Motor neuron (in vitro differentiated cells): ENCODE data around the gene EML1. TPM values are rescaled to one million over a fixed set of nuclear protein-coding genes. Genes with fewer than 3 reads are reported as not detected.

Source experiments
- ATAC-seq, 8 experiments: fragments of 200-7000 bp; cut with Tn5 transposase; replicated peaks in 6 of 8; 2 replicates each; pipeline ENCODE4 v1.8.0; 2021; ENCODE audit warnings: mild to moderate bottlenecking in 8 of 8, moderate library complexity in 8 of 8
- H3K27ac ChIP-seq, 2 donors: fragments of 250-450 bp; sonication (Bioruptor Pico); 2 replicates each; pipeline ENCODE4 v1.9.0; 2021; ENCODE audit warnings: antibody characterized with exemption in 2 of 2, mild to moderate bottlenecking in 2 of 2, moderate library complexity in 1 of 2
- H3K4me1 ChIP-seq, 2 donors: fragments of 250-450 bp; sonication (Bioruptor Pico); replicated peaks in 1 of 2; 2 replicates each; pipeline ENCODE4 v1.6.1; 2021; ENCODE audit warnings: antibody characterized with exemption in 2 of 2, mild to moderate bottlenecking in 2 of 2, moderate library complexity in 1 of 2
- H3K4me3 ChIP-seq, 5 donors: fragments of 250-450 bp; sonication (Bioruptor Pico); 2 replicates each; pipeline ENCODE4 v1.9.0; 2021; ENCODE audit warnings: antibody characterized with exemption in 5 of 5, mild to moderate bottlenecking in 5 of 5, moderate library complexity in 4 of 5
- WGBS, 10 experiments: fragments of 450-650 bp; shearing (Covaris generic); methylation state at CpG; one replicate each; pipeline ENCODE4 v1.0.0; 2022; 5-methylcytosine and 5-hydroxymethylcytosine counted together
- in situ Hi-C, 9 experiments: fragments of 400-800 bp; cut with MboI; loops; one replicate each; pipeline ENCODE4 v1.15.0; 2021; ENCODE audit warnings: low sequenced_read_pairs in 9 of 9, low pct_unique_long_range_greater_than_20kb in 2 of 9; ENCODE audit not compliant: unreplicated experiment in 9 of 9
- total RNA-seq, 8 experiments: library from RNA; unstranded; fragments of 300-600 nt; gene quantifications; 2 replicates each; pipeline versions ENCODE4 v1.2.3 to v1.2.4, GENCODE V29; 2022

EML1 gene
- total RNA-seq, 8 experiments from 2014 or later: 15.1 to 86.6 (median 25.5) TPM

DNA sequence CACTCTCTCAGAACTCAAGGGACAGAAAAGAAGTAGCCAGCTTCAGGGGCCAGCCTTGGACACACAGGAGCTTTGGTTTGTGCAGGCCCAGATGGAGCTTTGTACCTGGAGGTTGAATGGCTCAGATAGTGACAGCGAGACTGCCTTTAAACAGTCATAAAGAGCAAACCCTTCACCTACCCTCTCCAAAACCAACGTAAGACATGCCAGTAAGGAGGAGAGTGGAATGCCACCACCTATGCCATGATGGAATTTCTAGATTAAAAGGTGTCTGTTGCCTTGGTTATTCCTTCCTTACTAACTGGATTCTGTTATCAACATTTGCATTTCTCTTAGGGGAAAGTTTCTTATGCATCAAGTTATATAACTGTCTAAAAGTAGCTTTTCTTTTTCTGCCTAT lies 98.1 kb downstream of the EML1 start:
- Histone ChIP-seq H3K27ac (no peak overlapping the region), H3K4me1 (peaks cover 0 to 9% of the 10 kb centered on the region in 2 donors), H3K4me3 (no peak overlapping the region)
- ATAC-seq: no peak
- in situ Hi-C loops: loop anchor here in 8 of 9 experiments (25.0 kb wide), 3 partner anchors 154 to 379 kb away; partner anchors contain the start of gene CYP46A1 (in 4 of the 8)
- 20 to 100% (median 100%) methylated on average over 1 to 2 of the region's 2 CpGs; no CpG with 5 or more reads in 4 of the 10 experiments for WGBS, 10 experiments

DNA sequence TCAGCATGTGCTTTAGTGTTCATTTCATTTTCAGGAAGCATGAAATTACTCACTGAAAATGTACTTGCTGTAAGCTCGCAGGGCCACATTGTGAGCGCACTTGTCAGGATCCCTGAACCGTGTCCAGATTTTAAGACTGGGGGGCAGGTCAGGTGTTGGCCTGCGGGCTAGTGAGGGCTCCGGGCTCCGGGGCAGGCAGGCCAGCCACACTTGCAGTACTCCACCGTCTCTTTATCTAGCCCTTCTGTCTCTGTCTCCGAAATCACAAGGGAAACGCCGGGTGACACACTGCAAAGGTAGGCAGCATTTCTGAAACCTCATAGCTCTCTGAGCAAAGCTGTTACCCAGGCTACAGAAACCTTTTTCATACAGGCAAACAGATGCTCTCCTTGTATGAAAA lies 98.7 kb downstream of the EML1 start:
- in situ Hi-C loops: loop anchor here in 8 of 9 experiments (25.0 kb wide), 3 partner anchors 155 to 380 kb away; partner anchors contain the start of gene CYP46A1 (in 4 of the 8)
- Histone ChIP-seq H3K4me3 (no peak overlapping the region), H3K4me1 (peaks cover 0 to 9% of the 10 kb centered on the region in 2 donors), H3K27ac (no peak overlapping the region)
- 48 to 100% (median 74%) methylated on average over 1 to 10 of the region's 10 CpGs; no CpG with 5 or more reads in 2 of the 10 experiments for WGBS, 10 experiments
- ATAC-seq: peak in 1 of 8 experiments; percentile 42

DNA sequence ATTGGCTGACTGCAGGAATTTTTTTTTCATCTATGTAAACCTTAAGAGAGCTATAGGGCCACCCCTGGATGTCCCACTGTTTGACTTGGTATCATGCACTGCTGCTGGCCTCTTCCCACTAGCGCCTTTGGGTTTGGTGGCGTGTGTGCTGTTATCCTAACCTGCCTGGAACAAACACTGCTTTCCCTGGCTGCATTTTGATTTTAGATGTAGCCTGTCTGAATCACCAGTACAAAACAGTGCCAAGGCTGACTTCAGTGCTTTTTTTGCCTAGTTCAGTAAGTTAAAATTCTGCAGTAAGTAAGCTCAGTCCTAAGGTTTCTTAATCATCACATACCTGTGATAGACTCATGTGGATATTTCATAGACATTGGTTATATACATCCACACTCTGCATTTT lies 99.2 kb downstream of the EML1 start:
- Histone ChIP-seq H3K27ac (no peak overlapping the region), H3K4me1 (peaks cover 0 to 9% of the 10 kb centered on the region in 2 donors), H3K4me3 (no peak overlapping the region)
- 68 to 100% (median 82%) methylated on average over 1 to 2 of the region's 2 CpGs; no CpG with 5 or more reads in 6 of the 10 experiments for WGBS, 10 experiments
- ATAC-seq: no peak
- in situ Hi-C loops: loop anchor here in 8 of 9 experiments (25.0 kb wide), 3 partner anchors 155 to 380 kb away; partner anchors contain the start of gene CYP46A1 (in 4 of the 8)

DNA sequence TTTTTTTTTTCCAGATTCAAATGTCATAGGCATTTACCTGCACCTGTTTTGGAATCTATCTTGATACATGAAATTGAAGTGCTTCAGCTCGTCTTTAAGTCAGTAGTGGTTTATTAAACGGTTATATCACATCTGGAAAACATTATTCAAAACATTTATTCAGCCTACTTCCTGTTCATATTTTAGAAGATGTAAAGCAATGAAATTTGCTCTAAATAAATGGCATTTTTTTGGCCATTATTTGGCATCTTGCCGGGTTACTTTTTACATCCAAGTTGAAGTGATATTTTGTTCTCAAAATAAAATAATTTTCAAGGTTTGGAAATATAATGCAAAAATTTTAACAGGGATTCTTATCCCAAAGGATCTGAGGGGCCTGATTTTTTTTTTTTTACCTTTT lies 103.1 kb downstream of the EML1 start:
- ATAC-seq: no peak
- in situ Hi-C loops: loop anchor here in 8 of 9 experiments (25.0 kb wide), 3 partner anchors 159 to 384 kb away; partner anchors contain the start of gene CYP46A1 (in 4 of the 8)
- no peaks in the 10 kb centered on the region for H3K4me1 ChIP-seq
- H3K4me3 ChIP-seq: no peak overlapping the region
- no peak overlapping the region for H3K27ac ChIP-seq
- WGBS, 10 experiments: 0 to 100% (median 77%) methylated on average over 2 to 3 of the region's 3 CpGs

DNA sequence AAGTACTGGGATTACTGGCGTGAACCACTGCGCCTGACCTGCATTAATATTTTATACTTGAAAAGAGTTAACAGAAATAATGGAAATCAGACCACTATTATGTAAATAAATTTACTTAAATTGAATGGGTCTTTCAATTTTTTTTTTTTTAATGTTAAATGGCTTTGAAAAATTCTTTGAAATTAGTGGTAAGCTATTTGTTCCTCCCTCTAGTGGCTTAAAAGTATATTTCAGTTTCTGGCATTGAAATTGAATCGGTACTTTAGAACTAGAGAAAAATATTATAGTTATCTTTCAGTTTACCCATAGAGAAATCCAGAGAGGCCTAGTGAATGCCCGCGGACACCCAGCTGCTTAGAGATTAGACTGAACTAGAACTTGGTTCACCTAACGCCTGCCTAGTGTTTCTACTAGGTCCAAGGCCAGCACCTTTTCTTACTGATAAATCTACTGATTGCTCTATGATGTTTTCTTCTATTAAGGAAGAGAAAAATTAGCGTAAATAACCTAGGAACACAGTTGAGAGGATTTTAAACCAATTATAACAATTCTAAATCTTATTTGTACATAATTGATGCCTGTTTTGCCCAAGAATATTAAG lies 106.5 kb downstream of the EML1 start:
- in situ Hi-C loops: loop anchor here in 8 of 9 experiments (25.0 kb wide), 3 partner anchors 162 to 387 kb away; partner anchors contain the start of gene CYP46A1 (in 4 of the 8)
- no peaks in the 10 kb centered on the region for H3K4me1 ChIP-seq
- H3K27ac ChIP-seq: no peak overlapping the region
- ATAC-seq: no peak
- WGBS, 10 experiments: 39 to 100% (median 89%) methylated on average over 3 to 7 of the region's 7 CpGs
- no peak overlapping the region for H3K4me3 ChIP-seq

DNA sequence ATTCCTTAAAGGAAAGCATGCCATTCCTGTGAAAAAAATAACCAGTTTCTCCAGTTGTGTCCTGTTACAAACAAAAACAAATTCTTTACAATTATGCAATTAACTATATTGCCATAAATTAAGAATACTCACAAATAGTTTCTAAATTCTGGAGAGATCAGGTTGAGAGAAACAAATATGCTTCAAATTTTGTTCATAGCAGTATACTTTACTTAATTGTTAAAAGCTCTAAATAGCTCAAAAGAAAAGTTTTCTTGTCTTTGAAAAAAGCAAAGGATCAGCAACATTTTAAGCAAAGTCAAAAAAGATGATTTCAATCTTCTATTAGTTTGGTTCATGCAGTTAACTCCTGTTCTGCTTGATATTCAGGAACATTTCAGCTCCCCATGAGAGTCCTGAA lies 109.7 kb downstream of the EML1 start:
- in situ Hi-C loops: loop anchor here in 1 of 9 experiments (25.0 kb wide), 1 partner anchor 391 kb away; no protein-coding TSS in a partner anchor
- Histone ChIP-seq H3K4me3 (no peak overlapping the region), H3K4me1 (no peaks in the 10 kb centered on the region), H3K27ac (no peak overlapping the region)
- ATAC-seq: no peak

DNA sequence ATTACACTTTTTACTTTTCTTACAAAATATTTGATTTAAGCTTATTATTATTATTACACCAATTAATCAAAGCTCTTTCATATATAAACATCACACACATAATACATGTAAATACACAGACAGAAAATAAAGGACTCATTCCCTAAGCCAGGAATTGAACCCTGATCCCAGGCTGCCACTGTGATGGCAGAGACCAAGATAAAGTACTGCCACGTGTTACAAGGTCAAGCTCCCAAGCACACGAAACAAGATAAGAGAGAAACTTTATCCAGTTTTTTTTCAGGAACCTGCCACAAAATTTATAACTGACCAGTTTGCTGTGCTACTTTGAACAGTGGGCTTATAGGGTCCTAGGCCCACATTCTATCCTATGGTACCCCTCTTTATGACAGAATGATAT lies 111.3 kb downstream of the EML1 start:
- ATAC-seq: no peak
- 90 to 100% (median 100%) methylated on average over 2 of the region's 2 CpGs; no CpG with 5 or more reads in 3 of the 10 experiments for WGBS, 10 experiments

DNA sequence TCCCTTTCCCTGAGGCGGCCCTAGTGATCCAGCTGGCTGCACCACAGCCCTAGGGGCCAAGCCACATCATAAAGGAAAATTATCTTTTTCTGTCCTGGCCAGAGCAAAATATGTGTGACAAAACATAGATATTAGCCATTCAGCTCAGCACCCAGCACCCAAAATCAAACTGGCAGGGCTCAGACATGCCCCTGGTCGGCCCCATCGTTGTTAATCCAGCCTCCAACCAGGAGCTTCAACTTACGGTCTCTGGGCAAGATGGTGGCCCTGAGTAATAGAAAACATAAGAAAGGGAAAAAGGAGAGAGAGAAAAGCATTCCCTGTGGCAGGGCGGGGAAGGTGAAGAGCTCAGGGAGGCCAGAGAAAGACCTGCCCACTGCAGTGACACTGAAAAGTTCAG lies 111.9 kb downstream of the EML1 start:
- H3K27ac ChIP-seq: no peak overlapping the region
- in situ Hi-C loops: loop anchor here in 1 of 9 experiments (25.0 kb wide), 1 partner anchor 393 kb away; no protein-coding TSS in a partner anchor
- no peaks in the 10 kb centered on the region for H3K4me1 ChIP-seq
- H3K4me3 ChIP-seq: no peak overlapping the region
- no peak for ATAC-seq
- 90 to 100% (median 100%) methylated on average over 1 to 2 of the region's 5 CpGs; no CpG with 5 or more reads in 4 of the 10 experiments for WGBS, 10 experiments

More for the DNA sequence above, 111.3 kb downstream of the EML1 start:
- in situ Hi-C loops: loop anchor here in 1 of 9 experiments (25.0 kb wide), 1 partner anchor 392 kb away; no protein-coding TSS in a partner anchor
- H3K4me3 ChIP-seq: no peak overlapping the region
- no peaks in the 10 kb centered on the region for H3K4me1 ChIP-seq
- no peak overlapping the region for H3K27ac ChIP-seq

DNA sequence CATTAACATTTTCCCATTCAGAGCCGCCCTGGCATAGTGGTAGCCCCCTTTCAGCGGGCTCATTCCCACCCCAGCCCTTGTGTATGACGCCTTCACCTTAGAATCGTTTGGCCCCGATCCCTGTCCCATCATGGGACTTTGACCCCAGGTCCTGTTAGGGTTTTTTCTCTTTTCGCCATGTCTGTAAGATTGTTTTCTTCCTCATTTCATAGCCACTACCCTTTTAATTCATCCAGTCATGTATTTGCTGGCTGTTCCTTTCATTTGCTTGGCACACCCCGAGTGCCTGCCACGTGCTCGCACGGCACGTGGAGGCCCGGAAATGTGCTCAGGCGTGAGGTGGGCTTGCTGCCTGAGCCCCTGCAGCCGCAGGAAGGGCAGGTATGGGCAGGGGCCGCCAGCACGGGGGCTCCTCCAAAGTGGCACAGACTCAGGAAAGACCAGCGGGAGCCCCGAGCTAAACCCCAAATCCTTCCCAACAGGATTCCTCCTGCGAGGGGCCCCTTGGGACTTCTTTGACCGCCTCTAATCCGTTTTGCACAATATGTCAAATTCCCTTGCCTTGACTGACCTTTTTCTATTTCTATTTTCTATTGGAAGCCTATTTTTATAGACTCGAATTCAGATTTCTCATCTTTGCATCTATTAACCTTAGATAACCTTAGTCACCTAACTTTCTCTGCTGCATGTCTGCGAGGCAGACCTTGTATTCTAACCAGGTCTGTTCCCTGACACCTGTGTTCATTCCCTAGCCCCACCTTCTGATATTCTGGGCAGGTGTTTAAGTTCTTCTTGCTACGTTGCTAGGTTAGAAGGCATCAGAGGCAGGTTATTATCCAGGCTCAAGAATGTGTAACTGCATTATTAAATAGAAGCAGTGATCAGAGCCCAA lies 114.8 kb downstream of the EML1 start:
- in situ Hi-C loops: loop anchor here in 1 of 9 experiments (25.0 kb wide), 1 partner anchor 396 kb away; no protein-coding TSS in a partner anchor
- 85 to 100% (median 95%) methylated on average over 2 to 17 of the region's 24 CpGs for WGBS, 10 experiments
- Histone ChIP-seq H3K4me1 (no peaks in the 10 kb centered on the region), H3K4me3 (no peak overlapping the region), H3K27ac (no peak overlapping the region)
- ATAC-seq: no peak

DNA sequence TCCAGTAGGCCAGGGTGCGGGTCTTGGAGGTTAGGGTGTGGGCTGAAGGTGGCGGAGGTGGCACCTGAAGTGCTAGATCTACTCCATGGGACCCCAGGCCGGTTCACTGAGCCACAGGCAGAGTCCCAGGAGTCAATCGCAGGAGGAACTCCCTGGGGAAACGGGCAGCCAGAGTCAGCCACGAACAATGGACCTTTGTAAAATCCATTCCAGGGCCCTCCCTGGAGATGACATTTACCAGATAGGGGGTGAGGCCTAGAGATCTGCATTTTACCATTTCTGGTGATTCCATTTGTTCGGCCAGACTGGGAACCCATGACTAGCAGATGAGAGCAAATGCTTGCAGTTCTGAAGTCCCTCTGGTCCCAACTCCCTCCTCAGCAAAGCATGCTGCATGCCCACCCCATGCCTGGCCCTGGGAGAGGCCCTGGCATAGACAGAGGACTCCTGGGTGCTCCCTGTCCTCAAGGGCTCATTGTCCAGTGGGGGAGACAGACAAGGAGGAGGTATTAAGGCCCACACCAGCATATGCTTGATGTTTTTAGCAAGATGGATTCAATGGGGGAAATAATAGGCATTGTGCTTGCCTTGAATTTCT lies 115.5 kb downstream of the EML1 start:
- in situ Hi-C loops: loop anchor here in 1 of 9 experiments (25.0 kb wide), 1 partner anchor 396 kb away; no protein-coding TSS in a partner anchor
- Histone ChIP-seq H3K4me3 (no peak overlapping the region), H3K4me1 (no peaks in the 10 kb centered on the region), H3K27ac (no peak overlapping the region)
- no peak for ATAC-seq
- 80 to 100% (median 90%) methylated on average over 1 to 7 of the region's 7 CpGs; no CpG with 5 or more reads in 5 of the 10 experiments for WGBS, 10 experiments

DNA sequence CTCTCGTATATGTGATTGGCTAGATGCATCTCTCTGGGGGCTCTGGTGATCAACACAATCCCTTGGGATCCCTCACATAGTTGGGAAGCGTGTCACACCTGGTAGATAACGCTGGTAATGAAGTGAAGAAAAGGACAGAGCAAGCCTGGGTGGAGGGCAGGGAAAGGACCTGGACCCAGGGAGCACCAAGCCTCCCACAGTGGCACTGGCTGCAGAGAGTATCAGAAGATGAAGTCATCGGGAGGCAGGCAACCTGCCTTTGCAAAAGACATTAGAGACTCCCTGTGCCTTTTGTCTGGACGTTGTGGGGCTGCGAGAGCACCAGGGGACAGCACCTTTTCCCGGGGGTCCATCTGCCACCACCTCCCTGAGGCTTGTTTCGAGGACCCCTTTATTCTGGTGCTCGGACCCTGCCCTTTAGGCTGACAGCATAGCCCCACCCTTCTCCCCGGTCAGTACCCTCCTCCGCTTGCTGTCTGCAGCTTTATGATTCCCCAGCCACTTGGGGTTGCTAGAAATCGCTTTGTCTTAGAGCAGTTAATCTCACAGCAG lies 116.4 kb downstream of the EML1 start:
- H3K4me1 ChIP-seq: no peaks in the 10 kb centered on the region
- WGBS, 10 experiments: 33 to 100% (median 91%) methylated on average over 1 to 10 of the region's 12 CpGs; no CpG with 5 or more reads in 1 of the 10 experiments
- no peak overlapping the region for H3K4me3 ChIP-seq
- peak in 1 of 8 experiments; percentile 54 for ATAC-seq
- no peak overlapping the region for H3K27ac ChIP-seq
- in situ Hi-C loops: loop anchor here in 1 of 9 experiments (25.0 kb wide), 1 partner anchor 397 kb away; no protein-coding TSS in a partner anchor
